Effector CD4-positive, alpha-beta T cell (primary cell): ENCODE data around the gene THOC6.
"Not testable (repeated sequence)": the region's sequence is repeated elsewhere in the genome, so short reads cannot be mapped to it uniquely, and the experiment has no call there.

Experiments used
- DNase-seq: peaks from one replicate; pipeline ENCODE4 v3.0.0-alpha.2; 2020

THOC6 gene

DNA sequence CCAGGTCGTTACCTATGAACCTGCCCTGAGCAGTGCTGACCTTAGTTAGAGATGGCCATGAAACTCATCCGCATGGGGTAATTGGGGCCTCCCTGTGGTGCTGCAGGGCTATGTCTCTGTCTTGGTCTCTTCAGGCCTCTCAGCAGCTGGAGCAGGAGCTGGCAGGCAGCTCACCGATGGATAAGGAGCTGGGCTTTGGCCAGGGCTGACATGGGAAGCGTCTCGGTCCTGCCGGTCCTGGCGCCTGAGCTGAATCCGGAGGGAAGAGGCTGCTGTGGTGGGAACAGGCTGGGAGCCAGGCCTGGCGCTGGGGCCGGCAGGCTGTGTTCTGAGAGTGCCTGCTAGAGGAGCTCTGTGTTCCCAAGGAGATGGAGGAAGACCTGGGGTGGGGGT is 51.7 kb downstream of the THOC6 start:
- no peak for DNase-seq

DNA sequence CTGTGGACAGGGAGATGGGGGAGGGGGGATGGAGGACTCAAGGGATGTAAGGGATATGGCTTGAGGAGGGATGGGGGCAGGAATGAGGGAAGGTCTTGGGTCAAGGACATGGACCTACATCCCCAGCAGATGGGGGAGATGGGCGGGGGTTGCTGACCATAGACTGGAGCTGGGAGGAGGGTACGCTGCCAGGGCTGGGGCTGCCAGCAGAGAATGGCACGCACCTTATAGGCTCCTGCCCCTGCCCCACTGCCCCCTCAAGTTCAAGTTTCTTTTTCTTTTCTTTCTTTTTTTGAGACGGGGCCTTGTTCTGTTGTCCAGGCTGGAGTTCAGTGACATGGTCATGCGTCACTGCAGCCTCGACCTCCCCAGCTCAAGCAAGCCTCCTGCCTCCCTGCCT is 52.1 kb downstream of the THOC6 start:
- not testable (repeated sequence) for DNase-seq

DNA sequence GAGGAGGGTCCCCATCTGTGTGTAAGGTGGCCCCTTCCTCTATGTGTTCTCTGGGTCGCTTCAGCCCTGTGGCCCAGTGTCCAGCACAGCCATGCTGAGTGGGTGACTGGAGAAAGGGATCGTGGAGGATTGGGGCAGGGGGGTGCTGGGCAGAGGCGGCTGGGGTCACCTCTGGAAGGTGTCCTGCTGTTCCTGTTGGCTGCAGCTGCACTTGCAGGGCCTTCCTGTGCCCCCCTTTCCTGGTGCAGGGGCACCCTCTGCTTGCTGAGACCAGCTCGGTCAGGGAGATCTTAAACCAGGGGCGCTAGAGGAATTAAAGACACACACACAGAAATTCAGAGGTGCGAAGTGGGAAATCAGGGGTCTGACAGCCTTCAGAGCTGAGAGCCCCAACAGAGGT is 52.7 kb downstream of the THOC6 start:
- DNase-seq, result no peak
